Measurements from ENCODE around the gene KMT5C.
A peak's percentile ranks its signal among the peaks of the same experiment; 100 is the strongest.

Gene KMT5C

DNA sequence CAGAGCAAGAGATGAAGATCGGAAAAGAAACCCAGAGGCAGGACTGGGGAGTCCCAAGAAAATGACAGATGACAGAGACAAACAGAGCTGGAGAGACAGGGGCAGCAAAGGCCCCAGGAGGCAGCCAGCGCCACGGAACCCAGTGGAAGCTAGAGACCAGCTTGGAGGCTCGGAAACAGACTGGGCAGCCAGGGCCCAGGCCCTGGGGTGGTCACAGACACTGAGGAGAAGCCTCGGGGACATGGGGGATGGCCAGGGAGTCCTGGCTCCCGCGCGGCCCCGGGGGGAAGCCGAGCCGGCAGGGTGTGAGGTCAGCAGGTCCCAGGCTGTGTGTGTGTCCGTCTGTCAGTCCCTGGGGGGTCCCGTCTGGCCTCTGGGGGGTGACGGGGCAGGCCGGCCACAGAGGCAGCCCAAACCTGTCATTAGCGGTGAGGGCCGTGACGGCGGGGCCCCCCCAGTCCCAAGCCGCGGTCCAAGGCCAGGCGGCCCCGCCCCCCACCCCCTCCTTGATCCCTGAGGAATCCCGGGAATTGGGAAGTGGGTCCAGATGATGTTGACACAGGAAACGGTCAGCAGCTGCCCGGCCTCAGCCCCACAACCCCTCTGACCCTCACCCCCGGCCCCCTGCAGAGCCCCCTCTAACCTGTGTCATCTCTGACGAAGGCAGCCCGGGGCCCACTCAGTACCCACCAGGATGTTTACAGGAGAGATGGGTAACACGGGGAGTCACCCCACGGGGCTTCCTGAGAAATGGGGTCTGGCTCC, 34.5 kb downstream of the KMT5C start:
- ATAC-seq (ENCODE audit: low read depth) (no peak), DNase-seq (ENCODE audit: low spot score) (peak; percentile 53)
- Histone ChIP-seq H3K4me1 (ENCODE audit: insufficient read depth, poor library complexity, severe bottlenecking) (peaks cover 14% of the 10 kb centered on the region), H3K27me3 (ENCODE audit: insufficient read depth, poor library complexity, severe bottlenecking) (no peaks in the 10 kb centered on the region), H3K4me3 (ENCODE audit: severe bottlenecking) (no peak overlapping the region), H3K36me3 (ENCODE audit: low read depth) (no peaks in the 10 kb centered on the region), H3K9me3 (ENCODE audit: severe bottlenecking) (no peaks in the 10 kb centered on the region), H3K27ac (ENCODE audit: poor library complexity, severe bottlenecking) (peak overlapping the region; percentile 13)
- TF ChIP-seq, protein P1, sequence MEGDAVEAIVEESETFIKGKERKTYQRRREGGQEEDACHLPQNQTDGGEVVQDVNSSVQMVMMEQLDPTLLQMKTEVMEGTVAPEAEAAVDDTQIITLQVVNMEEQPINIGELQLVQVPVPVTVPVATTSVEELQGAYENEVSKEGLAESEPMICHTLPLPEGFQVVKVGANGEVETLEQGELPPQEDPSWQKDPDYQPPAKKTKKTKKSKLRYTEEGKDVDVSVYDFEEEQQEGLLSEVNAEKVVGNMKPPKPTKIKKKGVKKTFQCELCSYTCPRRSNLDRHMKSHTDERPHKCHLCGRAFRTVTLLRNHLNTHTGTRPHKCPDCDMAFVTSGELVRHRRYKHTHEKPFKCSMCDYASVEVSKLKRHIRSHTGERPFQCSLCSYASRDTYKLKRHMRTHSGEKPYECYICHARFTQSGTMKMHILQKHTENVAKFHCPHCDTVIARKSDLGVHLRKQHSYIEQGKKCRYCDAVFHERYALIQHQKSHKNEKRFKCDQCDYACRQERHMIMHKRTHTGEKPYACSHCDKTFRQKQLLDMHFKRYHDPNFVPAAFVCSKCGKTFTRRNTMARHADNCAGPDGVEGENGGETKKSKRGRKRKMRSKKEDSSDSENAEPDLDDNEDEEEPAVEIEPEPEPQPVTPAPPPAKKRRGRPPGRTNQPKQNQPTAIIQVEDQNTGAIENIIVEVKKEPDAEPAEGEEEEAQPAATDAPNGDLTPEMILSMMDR (IDR thresholded peaks at IDR 0.05; ENCODE audit: poor library complexity, severe bottlenecking) = no peak

DNA sequence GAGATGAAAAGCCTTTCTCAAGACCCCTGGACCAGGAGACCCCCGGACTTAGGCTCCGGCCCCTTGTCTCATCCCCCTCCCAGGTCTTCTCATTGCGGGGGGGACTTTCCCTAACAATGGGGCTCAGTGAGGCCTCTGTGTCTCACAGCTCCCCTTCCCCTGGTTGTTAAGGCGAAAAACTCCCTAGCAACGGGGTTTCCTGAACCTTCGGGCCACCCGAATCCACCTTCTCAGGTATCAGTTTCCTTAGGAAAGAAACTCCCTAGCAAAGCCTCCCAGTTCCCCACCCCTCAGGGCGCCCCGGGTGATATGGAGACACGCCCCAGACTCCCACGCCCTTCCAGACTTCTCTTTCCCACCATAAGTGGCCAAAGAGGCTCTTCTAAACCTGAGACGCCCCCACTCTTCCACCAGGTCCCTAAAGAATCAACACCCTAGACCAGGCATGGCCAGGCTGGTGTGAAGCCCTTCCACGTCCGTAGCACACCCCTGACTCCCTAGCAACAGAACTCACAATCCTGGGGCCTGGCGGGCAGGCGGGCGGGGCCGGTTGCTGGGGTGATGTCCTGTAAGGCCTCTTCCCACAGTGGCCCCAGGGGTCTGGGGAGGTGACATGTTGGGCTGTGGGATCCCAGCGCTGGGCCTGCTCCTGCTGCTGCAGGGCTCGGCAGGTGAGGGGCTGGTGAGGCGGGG, 36.7 kb downstream of the KMT5C start, which contains the start of gene TMEM190:
Gene TMEM190 (plus strand): TSS at position 586 of the 693 bp plus-strand sequence. CDS start 28 bp downstream, at position 614.
- ATAC-seq (ENCODE audit: low read depth) (peak; percentile 25), DNase-seq (ENCODE audit: low spot score) (peak; percentile 67)
- Histone ChIP-seq H3K27ac (ENCODE audit: poor library complexity, severe bottlenecking) (no peak within 1 kb of the TSS), H3K9me3 (ENCODE audit: severe bottlenecking) (no peaks in the 10 kb centered on the region), H3K4me1 (ENCODE audit: insufficient read depth, poor library complexity, severe bottlenecking) (peaks cover 14% of the 10 kb centered on the region), H3K36me3 (ENCODE audit: low read depth) (no peaks in the 10 kb centered on the region), H3K27me3 (ENCODE audit: insufficient read depth, poor library complexity, severe bottlenecking) (no peaks in the 10 kb centered on the region), H3K4me3 (ENCODE audit: severe bottlenecking) (no peak within 1 kb of the TSS)
- TF ChIP-seq, protein P1 (IDR thresholded peaks at IDR 0.05; ENCODE audit: poor library complexity, severe bottlenecking) = no peak

- DNase-seq (ENCODE audit: low spot score) = no peak
- Histone ChIP-seq H3K36me3 (ENCODE audit: low read depth) (peaks cover 5% of the 10 kb centered on the region; the same call in 1 of the 2 replicates), H3K27ac (ENCODE audit: poor library complexity, severe bottlenecking) (no peak overlapping the region), H3K4me1 (ENCODE audit: insufficient read depth, poor library complexity, severe bottlenecking) (peaks cover 11% of the 10 kb centered on the region), H3K4me3 (ENCODE audit: severe bottlenecking) (no peak overlapping the region), H3K9me3 (ENCODE audit: severe bottlenecking) (no peaks in the 10 kb centered on the region), H3K27me3 (ENCODE audit: insufficient read depth, poor library complexity, severe bottlenecking) (no peaks in the 10 kb centered on the region)
- TF ChIP-seq, protein P1 (IDR thresholded peaks at IDR 0.05; ENCODE audit: poor library complexity, severe bottlenecking) = no peak
- no peak for ATAC-seq (ENCODE audit: low read depth)
These were observed 37.9 kb downstream of the KMT5C start for GRCh38 chr19:55377356-55378131.

DNA sequence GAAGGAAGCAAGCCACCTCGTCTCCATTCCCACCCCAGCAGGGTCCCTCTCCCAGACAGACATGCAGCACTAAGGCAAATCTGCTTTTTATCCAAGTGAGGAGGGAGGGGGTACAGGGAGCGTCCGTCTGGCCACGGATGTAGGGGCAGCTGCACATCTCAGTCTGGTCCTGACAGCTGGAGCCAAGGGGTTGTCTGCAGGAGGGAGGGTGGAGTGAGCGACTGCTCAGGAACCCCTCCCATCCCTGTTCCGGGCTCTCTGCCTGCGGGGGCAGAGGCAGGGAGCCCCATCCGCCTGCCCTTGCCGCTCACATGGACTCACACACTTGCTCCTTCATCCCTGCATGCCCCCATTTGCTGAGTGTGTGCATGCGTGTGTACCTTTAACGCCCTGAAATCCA, 39.5 kb downstream of the KMT5C start:
- H3K4me3 ChIP-seq (ENCODE audit: severe bottlenecking) = no peak overlapping the region
- ATAC-seq (ENCODE audit: low read depth) (no peak), DNase-seq (ENCODE audit: low spot score) (no peak)
- H3K4me1 ChIP-seq (ENCODE audit: insufficient read depth, poor library complexity, severe bottlenecking) = peaks cover 11% of the 10 kb centered on the region
- H3K36me3 ChIP-seq (ENCODE audit: low read depth) = peaks cover 5% of the 10 kb centered on the region; the same call in 1 of the 2 replicates
- H3K27me3 ChIP-seq (ENCODE audit: insufficient read depth, poor library complexity, severe bottlenecking) = no peaks in the 10 kb centered on the region
- TF ChIP-seq, protein P1 (IDR thresholded peaks at IDR 0.05; ENCODE audit: poor library complexity, severe bottlenecking) = no peak
- H3K9me3 ChIP-seq (ENCODE audit: severe bottlenecking) = no peaks in the 10 kb centered on the region
- no peak overlapping the region for H3K27ac ChIP-seq (ENCODE audit: poor library complexity, severe bottlenecking)
